ENCODE data around the gene SRD5A3.
"Not testable (repeated sequence)": the region's sequence is repeated elsewhere in the genome, so short reads cannot be mapped to it uniquely, and the experiment has no call there.

GRCh38 chr4:55353228-55353747 lies 7.2 kb downstream of the SRD5A3 start:
- not testable (repeated sequence) for TF ChIP-seq NR0B1 (IDR thresholded peaks at IDR 0.05; ENCODE audit: partially characterized antibody); POLR2A (conservative IDR thresholded peaks at IDR 0.05); HMGXB4 (CRISPR knock-in tag; IDR thresholded peaks at IDR 0.05); TCF3 (CRISPR knock-in tag; IDR thresholded peaks at IDR 0.05); CTCF (IDR thresholded peaks at IDR 0.05 in 2 of 3, conservative IDR thresholded peaks at IDR 0.05 in 1 of 3; ENCODE audit: insufficient read depth in 2 of 3, low read depth in 1 of 3, low read length in 3 of 3); TAF1 (IDR thresholded peaks at IDR 0.05; ENCODE audit: control insufficient read depth, extremely low read depth, insufficient read depth, low read length, severe bottlenecking); TGIF2 (CRISPR knock-in tag; IDR thresholded peaks at IDR 0.05); SIRT6 (IDR thresholded peaks at IDR 0.05; ENCODE audit: low read depth, low read length); FOXM1 (IDR thresholded peaks at IDR 0.05; ENCODE audit: low read depth); FOXM1 (CRISPR knock-in tag; IDR thresholded peaks at IDR 0.05; ENCODE audit: low read depth); SMARCB1 (IDR thresholded peaks at IDR 0.05; ENCODE audit: insufficient read length, low read depth); ATF3 (IDR thresholded peaks at IDR 0.05); ATF3 (CRISPR knock-in tag; conservative IDR thresholded peaks at IDR 0.05); ZBTB8A (IDR thresholded peaks at IDR 0.05; ENCODE audit: partially characterized antibody)
